Effector CD8-positive, alpha-beta T cell (primary cell): ENCODE measurements around the gene ZNRF2.

ENCODE experiments used
- DNase-seq: peaks from one replicate; lab custom pipeline; 2025; lab: John Stamatoyannopoulos, UW

The ZNRF2 gene

GRCh38 chr7:30411897-30412296 lies 127.5 kb downstream of the ZNRF2 start:
- DNase-seq: no peak

- DNase-seq: no peak
These were observed 128.5 kb downstream of the ZNRF2 start for GRCh38 chr7:30412782-30413504.

- no peak for DNase-seq
These were observed 129.5 kb downstream of the ZNRF2 start for GRCh38 chr7:30413864-30414263.
